ENCODE measurements around the gene TLX3. TPM values are rescaled to one million over a fixed set of nuclear protein-coding genes. Genes with fewer than 3 reads are reported as not detected.
A peak's percentile ranks its signal among the peaks of the same experiment; 100 is the strongest.

Gene TLX3
- total RNA-seq, 2 donors from 2014 or later = not detected

- no peak overlapping the region for H3K4me3 ChIP-seq
- WGBS, 2 donors = 55 to 59% methylated on average over 8 of the region's 8 CpGs
- H3K27me3 ChIP-seq = no peaks in the 10 kb centered on the region
Measured at GRCh38 chr5:171330021-171330420, 21.0 kb downstream of the TLX3 start.

GRCh38 chr5:171335616-171336015 lies 26.6 kb downstream of the TLX3 start:
- H3K27me3 ChIP-seq = no peaks in the 10 kb centered on the region
- 48 to 61% methylated on average over 3 to 8 of the region's 8 CpGs for WGBS, 2 donors
- H3K27ac ChIP-seq = no peak overlapping the region
- H3K4me1 ChIP-seq = peaks cover 14% of the 10 kb centered on the region
- no peaks in the 10 kb centered on the region for H3K9me3 ChIP-seq
- H3K36me3 ChIP-seq (replicated peaks in 1 of 2; ENCODE audit: insufficient read depth in 1 of 2, low read depth in 2 of 2) = no peaks in the 10 kb centered on the region
- ATAC-seq (no peak), DNase-seq (no peak)
- no peak for TF ChIP-seq CTCF (IDR thresholded peaks at IDR 0.05)
- TF ChIP-seq POLR2A (IDR thresholded peaks at IDR 0.05) = no peak
- intact Hi-C loops (cut with DNase I) = loop anchor here (10.0 kb wide), 1 partner anchor 531 kb away; no protein-coding TSS in a partner anchor
- H3K4me3 ChIP-seq = no peak overlapping the region

More at GRCh38 chr5:171330021-171330420, 21.0 kb downstream of the TLX3 start:
- DNase-seq (no peak), ATAC-seq (no peak)
- Histone ChIP-seq H3K27ac (no peak overlapping the region), H3K4me1 (no peaks in the 10 kb centered on the region), H3K36me3 (replicated peaks in 1 of 2; ENCODE audit: insufficient read depth in 1 of 2, low read depth in 2 of 2) (no peaks in the 10 kb centered on the region), H3K9me3 (no peaks in the 10 kb centered on the region)
- no peak for TF ChIP-seq POLR2A (IDR thresholded peaks at IDR 0.05)
- no peak for TF ChIP-seq CTCF (IDR thresholded peaks at IDR 0.05)
- intact Hi-C loops (cut with DNase I) = loop anchor here (10.0 kb wide), 1 partner anchor 525 kb away; no protein-coding TSS in a partner anchor

- TF ChIP-seq POLR2A (IDR thresholded peaks at IDR 0.05) (no peak), CTCF (IDR thresholded peaks at IDR 0.05) (peak in 6 of 7 experiments; percentile 35 to 65 (median 56))
- no peaks in the 10 kb centered on the region for H3K9me3 ChIP-seq
- ATAC-seq = peak; percentile 52
- peak; percentile 40 to 55 (median 46) for DNase-seq
- no peaks in the 10 kb centered on the region for H3K36me3 ChIP-seq (replicated peaks in 1 of 2; ENCODE audit: insufficient read depth in 1 of 2, low read depth in 2 of 2)
- intact Hi-C loops (cut with DNase I) = loop anchor here (10.0 kb wide), 1 partner anchor 532 kb away; no protein-coding TSS in a partner anchor
- no peak overlapping the region for H3K4me3 ChIP-seq
- no peaks in the 10 kb centered on the region for H3K27me3 ChIP-seq
- no peak overlapping the region for H3K27ac ChIP-seq
- WGBS, 2 donors = 5 to 7% methylated on average over 21 to 31 of the region's 31 CpGs
- H3K4me1 ChIP-seq = peaks cover 16% of the 10 kb centered on the region
Measured at GRCh38 chr5:171336521-171337209, 27.6 kb downstream of the TLX3 start.

GRCh38 chr5:171337210-171337569 lies 28.1 kb downstream of the TLX3 start:
- H3K27me3 ChIP-seq = no peaks in the 10 kb centered on the region
- no peak for ATAC-seq
- H3K4me1 ChIP-seq = peaks cover 16% of the 10 kb centered on the region
- DNase-seq = no peak
- TF ChIP-seq POLR2A (IDR thresholded peaks at IDR 0.05) (no peak), CTCF (IDR thresholded peaks at IDR 0.05) (no peak)
- H3K36me3 ChIP-seq (replicated peaks in 1 of 2; ENCODE audit: insufficient read depth in 1 of 2, low read depth in 2 of 2) = no peaks in the 10 kb centered on the region
- intact Hi-C loops (cut with DNase I) = loop anchor here (10.0 kb wide), 1 partner anchor 532 kb away; no protein-coding TSS in a partner anchor
- no peak overlapping the region for H3K4me3 ChIP-seq
- no peak overlapping the region for H3K27ac ChIP-seq
- 28% methylated on average over 10 to 11 of the region's 11 CpGs for WGBS, 2 donors
- no peaks in the 10 kb centered on the region for H3K9me3 ChIP-seq

GRCh38 chr5:171340042-171340441 lies 31.0 kb downstream of the TLX3 start:
- H3K27me3 ChIP-seq = no peaks in the 10 kb centered on the region
- ATAC-seq (no peak), DNase-seq (no peak)
- H3K9me3 ChIP-seq = no peaks in the 10 kb centered on the region
- TF ChIP-seq CTCF (IDR thresholded peaks at IDR 0.05) (no peak), POLR2A (IDR thresholded peaks at IDR 0.05) (no peak)
- no peaks in the 10 kb centered on the region for H3K36me3 ChIP-seq (replicated peaks in 1 of 2; ENCODE audit: insufficient read depth in 1 of 2, low read depth in 2 of 2)
- H3K4me1 ChIP-seq = peaks cover 16% of the 10 kb centered on the region
- no peak overlapping the region for H3K27ac ChIP-seq
- no peak overlapping the region for H3K4me3 ChIP-seq
- intact Hi-C loops (cut with DNase I) = no loop called here
